Effector memory CD8-positive, alpha-beta T cell (primary cell): ENCODE data around the gene RAB20.

Experiments used
- ATAC-seq: fragments of 150-1000 bp; cut with Tn5 transposase; replicated peaks from 2 replicates; pipeline ENCODE4 v1.10.0; 2021; ENCODE audit warnings: mild to moderate bottlenecking, moderate library complexity
- DNase-seq, 3 experiments: peaks; one replicate each; pipeline ENCODE4 v3.0.0; 2021
- H3K27ac Mint-ChIP-seq, 2 donors: one replicate each; pipeline ENCODE4 v1.8.0; 2022; ENCODE audit warnings: mild to moderate bottlenecking in 2 of 2, mixed read lengths in 2 of 2, moderate library complexity in 2 of 2
- H3K27me3 Mint-ChIP-seq, 2 donors: one replicate each; pipeline ENCODE4 v1.8.0; 2022; ENCODE audit warnings: mixed read lengths in 2 of 2
- H3K36me3 Mint-ChIP-seq: one replicate; pipeline ENCODE4 v1.8.0; 2022; ENCODE audit warnings: mild to moderate bottlenecking, moderate library complexity, mixed read lengths; ENCODE audit not compliant: insufficient read depth
- H3K4me1 Mint-ChIP-seq, 2 donors: one replicate each; pipeline ENCODE4 v1.8.0; 2022; ENCODE audit warnings: low read depth in 2 of 2, mixed read lengths in 2 of 2
- H3K4me3 Mint-ChIP-seq, 2 donors: one replicate each; pipeline ENCODE4 v1.8.0; 2022; ENCODE audit warnings: mild to moderate bottlenecking in 2 of 2, mixed read lengths in 2 of 2, moderate library complexity in 2 of 2
- H3K9me3 Mint-ChIP-seq, 2 donors: one replicate each; pipeline ENCODE4 v1.8.0; 2022; ENCODE audit warnings: mixed read lengths in 2 of 2

RAB20 gene

DNA sequence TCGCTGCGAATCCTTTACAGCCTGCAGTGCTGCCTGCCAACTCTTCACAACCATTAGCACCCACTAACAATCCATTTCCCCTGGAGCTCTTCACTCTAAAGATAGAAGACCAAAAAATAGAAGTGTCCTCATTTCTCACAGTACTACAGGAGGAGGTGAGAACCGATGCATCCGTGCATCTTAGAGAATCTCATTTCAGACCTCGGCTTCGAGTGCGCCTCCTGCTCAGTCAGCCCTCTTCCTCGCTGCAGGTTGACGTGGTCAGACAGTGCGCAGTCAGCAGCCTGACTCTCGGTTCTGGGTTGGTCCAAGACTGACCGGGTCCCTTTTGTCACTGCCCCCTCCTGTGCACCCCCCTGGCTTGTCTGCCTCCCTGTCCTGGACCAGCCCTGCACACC, 85.3 kb downstream of the RAB20 start:
- no peak for ATAC-seq
- DNase-seq = no peak
- peaks cover 17 to 59% of the 10 kb centered on the region in 2 donors for H3K27me3 Mint-ChIP-seq
- peaks cover 0 to 9% of the 10 kb centered on the region in 2 donors for H3K4me1 Mint-ChIP-seq
- no peaks in the 10 kb centered on the region for H3K9me3 Mint-ChIP-seq
- no peaks in the 10 kb centered on the region for H3K36me3 Mint-ChIP-seq
- H3K27ac Mint-ChIP-seq = no peak overlapping the region
- no peak overlapping the region for H3K4me3 Mint-ChIP-seq

DNA sequence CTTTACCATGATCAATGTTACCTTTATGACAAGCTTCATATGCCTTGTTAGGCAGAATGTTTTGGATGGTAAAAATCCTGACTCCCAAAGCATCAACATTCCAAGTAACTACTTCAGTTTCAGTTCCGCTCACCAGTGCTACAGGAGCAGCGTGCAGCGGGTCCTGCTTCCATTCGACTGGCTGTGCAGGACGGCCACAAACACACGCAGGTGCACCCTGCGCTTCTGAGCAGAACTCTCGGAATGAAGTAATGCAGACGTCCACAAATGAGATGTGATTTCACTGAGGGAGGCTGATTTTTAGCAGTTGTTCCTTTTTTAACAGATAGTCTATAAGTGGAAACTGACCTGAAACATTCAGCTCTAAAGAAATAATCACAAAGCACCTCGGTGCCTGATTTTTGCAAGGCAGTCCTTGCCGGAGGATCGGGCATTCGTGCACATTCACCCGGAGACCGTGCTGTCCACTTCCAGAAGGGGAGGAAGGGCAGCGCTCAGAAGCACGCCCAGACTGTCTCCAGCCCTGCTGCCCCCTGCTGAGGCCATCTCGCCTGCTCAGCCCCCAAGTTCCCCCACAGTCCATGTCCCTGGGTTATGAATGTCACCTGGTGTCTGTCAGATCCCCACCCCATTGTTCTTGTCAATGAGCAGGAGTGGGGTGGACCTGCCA, 85.8 kb downstream of the RAB20 start:
- H3K9me3 Mint-ChIP-seq = no peaks in the 10 kb centered on the region
- peaks cover 22 to 65% of the 10 kb centered on the region in 2 donors for H3K27me3 Mint-ChIP-seq
- no peaks in the 10 kb centered on the region for H3K36me3 Mint-ChIP-seq
- ATAC-seq (no peak), DNase-seq (no peak)
- H3K27ac Mint-ChIP-seq = no peak overlapping the region
- H3K4me1 Mint-ChIP-seq = peaks cover 0 to 9% of the 10 kb centered on the region in 2 donors
- H3K4me3 Mint-ChIP-seq = no peak overlapping the region

DNA sequence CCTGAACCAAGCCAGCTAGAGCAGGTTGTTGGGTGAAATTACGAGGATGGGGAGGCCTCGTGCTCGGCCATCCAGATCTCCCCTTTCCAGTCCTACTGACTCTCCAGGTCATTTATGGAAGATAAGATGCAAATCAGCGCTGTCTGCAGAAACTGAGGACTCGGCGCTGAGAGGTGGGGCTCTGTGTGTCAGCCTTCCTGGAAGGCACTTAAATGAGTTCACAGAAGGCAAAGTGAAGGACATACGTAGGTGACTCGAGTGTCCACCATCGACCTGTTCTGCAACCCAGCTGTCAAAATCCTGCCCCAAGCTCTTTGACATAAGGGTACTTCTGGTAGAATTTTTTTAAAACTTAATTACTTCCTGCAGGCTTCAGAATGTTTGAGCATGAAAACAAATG, 86.4 kb downstream of the RAB20 start:
- peaks cover 27 to 69% of the 10 kb centered on the region in 2 donors for H3K27me3 Mint-ChIP-seq
- no peak for DNase-seq
- H3K27ac Mint-ChIP-seq = no peak overlapping the region
- H3K9me3 Mint-ChIP-seq = no peaks in the 10 kb centered on the region
- H3K4me1 Mint-ChIP-seq = peaks cover 0 to 9% of the 10 kb centered on the region in 2 donors
- ATAC-seq = no peak
- H3K36me3 Mint-ChIP-seq = no peaks in the 10 kb centered on the region
- H3K4me3 Mint-ChIP-seq = no peak overlapping the region

DNA sequence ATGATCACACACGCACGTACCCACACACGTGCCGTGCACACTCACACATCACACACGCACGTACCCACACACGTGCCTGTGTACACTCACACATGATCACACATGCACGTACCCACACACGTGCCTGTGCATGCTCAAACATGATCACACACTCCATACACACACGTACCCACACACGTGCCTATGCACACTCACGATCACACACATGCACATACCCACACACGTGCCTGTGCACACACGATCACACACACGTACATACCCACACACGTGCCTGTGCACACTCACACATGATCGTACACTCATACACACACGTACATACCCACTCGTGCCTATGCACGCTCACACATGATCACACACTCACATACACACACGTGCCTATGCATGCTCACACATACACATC, 86.8 kb downstream of the RAB20 start:
- Mint-ChIP-seq H3K4me1 (peaks cover 0 to 9% of the 10 kb centered on the region in 2 donors), H3K27me3 (peaks cover 27 to 66% of the 10 kb centered on the region in 2 donors), H3K27ac (no peak overlapping the region)

More for the DNA sequence above, 86.8 kb downstream of the RAB20 start:
- Mint-ChIP-seq H3K36me3 (no peaks in the 10 kb centered on the region), H3K9me3 (no peaks in the 10 kb centered on the region), H3K4me3 (no peak overlapping the region)
- DNase-seq (no peak), ATAC-seq (no peak)
